Ecto neural progenitor cell (in vitro differentiated cells): ENCODE results near the gene DCUN1D2.
"Not testable (repeated sequence)": the region's sequence is repeated elsewhere in the genome, so short reads cannot be mapped to it uniquely, and the experiment has no call there.

ENCODE experiments used
- DNase-seq: peaks from one replicate; pipeline ENCODE4 v3.0.0-alpha.2; 2018; ENCODE audit warnings: low spot score

DCUN1D2 gene

DNA sequence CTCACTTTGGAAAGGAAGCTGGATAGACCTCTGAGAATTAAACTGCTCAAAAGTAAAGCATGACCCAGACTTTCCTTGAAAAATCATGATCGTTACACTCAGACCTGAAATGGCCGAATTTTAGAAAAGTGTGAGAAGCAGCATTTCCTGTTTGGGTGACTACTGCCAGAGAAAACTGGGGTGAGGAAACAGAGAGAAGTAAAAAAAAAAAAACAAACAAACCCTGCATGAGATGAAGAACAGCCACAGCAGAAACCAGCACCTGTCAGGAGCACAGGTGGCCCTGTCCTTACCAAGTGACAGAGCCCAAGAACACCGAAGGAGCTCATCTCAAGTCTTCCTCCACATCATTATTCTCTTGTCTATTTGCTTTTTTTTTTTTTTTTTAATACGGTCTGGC lies 25.2 kb downstream of the DCUN1D2 start:
- no peak for DNase-seq

DNA sequence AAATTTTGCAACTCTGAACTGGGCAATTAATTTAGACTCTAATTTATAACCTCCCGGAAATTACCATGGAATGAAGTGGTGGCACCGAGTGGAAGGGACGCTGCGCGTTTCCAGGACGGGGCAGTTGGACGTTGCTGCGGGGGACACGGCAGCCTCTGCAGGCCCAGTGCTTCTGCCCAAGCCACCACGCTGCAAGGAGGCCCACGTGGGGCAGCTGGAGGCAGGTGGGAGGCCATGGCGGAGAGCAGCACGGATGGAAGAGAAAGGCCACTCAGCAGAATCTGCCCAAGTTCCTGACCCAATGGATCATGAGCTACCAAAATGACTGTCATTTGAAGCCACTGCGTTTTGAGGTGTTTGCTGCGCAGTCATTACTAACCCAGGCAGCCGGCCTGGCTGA lies 26.0 kb downstream of the DCUN1D2 start:
- peak; percentile 29 for DNase-seq

DNA sequence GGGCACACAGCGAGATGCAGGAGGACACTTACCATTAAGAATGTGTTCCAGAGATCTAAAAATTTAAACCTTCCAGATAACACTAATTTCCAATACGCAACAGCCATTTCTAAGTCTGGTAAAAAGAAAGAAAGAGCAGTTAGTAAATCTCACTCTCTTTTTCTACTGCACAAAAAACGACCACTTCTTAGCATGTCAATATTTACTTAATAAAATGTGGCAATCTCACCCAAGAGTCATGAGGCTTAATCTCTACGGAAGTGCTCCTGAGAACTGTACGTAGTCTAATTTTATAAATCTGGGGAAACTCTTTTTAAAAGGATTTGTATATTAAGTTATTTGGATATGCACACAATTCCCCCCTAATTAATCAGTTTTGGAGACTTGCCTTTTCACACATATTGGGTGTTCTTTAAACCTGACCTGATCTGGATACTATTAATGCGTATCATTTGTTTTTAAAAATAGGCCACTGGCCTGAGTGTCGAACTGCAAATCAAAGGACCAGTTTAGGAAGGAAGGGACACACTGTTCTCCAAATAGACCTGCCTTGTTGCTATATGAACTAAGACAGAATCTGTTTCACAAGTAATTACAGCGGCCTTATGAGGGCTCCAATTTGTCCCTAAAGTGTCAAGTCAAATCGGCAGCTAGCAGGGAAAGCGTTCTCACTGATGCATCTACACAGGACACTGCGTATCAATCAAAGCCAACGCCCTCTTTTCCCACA lies 29.3 kb downstream of the DCUN1D2 start:
- DNase-seq = no peak

DNA sequence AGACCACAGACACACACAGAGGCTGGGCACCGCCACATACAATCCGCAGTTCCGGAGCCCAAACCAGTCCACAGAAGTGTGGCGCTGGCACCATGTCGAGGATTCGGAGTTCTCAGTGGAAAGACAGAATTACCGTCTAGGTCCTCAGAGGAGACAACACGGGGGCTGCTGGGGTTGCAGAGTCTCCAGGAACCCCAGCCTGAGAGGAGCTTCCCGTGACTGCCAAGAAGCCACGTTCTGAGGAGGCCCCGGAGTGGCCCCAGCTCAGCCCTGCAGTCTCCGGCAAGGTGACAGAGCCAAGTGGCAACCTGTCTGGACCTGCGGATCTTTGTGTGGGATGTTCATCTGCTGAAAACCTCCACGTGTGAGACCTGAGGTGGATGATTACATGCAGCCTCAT lies 29.9 kb downstream of the DCUN1D2 start:
- DNase-seq = no peak

DNA sequence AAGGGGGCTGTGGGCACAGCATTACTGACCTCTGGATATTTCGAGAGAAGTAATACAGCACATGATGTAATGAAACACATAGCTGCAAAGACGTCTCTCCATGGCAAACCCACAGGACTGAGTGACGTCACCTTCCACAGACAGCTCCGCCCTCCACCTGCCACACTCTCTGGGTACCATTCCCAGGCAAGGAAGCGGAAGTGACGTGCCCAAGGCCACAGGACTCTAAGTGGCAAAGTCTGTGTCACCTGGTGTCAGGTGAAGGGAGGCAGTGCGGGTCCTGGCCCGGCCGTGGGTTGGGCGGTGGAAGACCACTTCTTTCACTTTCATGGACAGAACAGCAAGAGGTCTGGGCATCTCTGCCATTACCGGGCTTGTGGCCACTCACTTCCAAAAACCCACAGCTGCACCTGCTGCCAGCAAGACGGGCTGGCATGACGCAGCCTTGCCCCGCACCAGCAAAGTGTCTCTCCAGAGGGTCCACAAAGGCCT lies 30.4 kb downstream of the DCUN1D2 start:
- DNase-seq = no peak

DNA sequence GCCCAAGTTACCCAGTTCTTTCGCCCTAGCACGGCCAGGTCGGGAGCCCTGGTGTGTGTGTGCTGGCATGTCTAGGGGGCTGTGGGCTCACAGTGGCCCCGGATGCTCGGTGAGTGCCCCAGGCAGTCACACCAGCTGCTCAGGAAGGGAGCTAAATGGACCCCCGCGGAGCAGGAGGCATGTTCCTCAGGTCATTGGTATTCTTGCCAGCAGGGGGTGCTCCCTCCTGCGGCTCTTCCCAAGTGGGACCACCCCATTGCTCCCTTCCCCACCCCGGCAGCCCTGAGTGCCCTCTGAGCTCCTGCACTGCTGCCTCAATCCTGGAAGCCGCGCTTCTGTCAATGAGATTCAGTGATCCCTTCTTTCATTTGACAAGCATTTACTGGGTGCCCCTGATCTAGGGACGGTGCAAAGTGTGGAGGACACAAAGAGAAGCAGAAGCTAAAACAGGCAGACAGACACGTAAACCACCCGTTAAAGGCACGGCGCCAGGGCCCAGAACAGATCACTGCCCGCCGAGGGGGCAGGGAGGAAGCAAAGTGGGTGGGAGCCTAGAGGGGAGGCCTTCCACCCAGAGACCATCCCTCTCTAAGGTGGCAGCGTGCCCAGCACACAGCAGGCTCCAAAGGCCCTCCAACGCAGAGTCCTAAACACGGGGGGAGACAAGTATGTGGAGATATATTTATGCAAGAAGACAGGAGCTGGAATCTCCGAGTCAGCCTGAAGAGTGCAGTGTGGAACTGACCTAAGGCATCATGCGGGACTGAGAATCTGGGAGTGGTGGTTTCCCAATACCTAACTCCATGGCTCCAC lies 32.1 kb downstream of the DCUN1D2 start:
- no peak for DNase-seq

DNA sequence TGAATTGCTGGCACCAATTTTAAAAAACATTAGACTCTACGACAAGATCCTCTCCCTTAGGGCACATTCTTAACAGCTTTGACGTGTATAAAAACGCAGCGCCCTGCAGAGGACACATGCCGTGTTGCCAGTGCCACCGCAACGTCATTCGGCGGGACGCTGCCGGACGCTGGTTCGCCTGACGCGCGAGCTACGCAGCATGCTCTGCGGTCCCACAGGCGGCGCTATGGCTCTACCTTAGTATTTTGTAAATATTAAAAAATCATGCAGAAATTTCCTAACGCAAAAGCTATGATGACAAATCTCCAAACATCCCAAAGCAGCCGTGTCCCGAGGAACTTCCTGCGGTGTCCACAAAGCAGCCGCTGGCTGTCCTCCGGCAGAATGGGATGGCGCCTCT lies 33.0 kb downstream of the DCUN1D2 start:
- no peak for DNase-seq

DNA sequence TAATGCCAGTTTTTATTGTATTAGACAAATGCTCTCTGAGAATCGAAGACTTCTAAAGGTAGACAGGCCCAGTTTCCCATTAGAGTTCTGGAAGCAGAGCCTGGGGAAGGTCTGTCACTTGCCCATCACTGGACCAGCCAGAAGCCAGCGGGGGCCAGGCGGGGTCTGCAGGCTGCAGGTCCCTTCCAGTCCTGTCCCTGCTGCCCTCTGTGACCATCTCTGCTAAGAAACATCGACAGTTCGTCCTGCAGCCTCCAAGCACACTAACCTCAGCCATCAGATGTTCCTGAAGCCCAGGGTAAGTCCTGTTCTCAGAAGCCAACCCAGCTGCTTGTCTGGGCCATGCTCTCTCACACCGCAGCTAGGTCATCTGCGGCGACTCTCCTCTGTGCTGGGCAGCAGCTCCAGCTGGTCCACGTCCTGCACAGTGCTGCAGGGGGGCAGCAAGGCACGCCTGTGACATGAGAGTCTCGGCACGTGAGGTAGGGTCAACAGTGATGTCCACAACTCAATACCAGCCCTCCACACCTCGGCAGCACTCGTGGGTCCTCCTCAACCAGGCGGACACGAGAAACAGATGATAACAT lies 34.3 kb downstream of the DCUN1D2 start:
- peak; percentile 28 for DNase-seq

DNA sequence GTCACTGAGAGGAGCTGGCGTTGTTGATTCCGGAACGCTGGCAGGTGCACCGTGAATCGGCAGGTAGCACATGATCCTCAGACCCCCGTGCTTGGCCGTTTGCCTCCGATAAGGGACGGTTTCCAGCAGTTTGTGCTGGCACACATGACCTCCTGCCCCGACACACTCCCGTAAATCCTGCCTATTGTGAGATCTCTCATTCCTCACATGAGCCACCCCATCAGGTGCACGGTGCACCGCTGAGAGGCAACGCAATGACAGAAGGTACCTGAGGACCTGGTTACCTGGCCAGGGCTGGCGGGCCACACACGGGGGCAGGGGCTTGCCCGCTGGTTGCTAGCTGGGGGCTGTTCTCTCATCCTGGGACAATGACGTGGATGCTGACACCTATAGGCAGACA lies 35.1 kb downstream of the DCUN1D2 start:
- peak; percentile 41 for DNase-seq

DNA sequence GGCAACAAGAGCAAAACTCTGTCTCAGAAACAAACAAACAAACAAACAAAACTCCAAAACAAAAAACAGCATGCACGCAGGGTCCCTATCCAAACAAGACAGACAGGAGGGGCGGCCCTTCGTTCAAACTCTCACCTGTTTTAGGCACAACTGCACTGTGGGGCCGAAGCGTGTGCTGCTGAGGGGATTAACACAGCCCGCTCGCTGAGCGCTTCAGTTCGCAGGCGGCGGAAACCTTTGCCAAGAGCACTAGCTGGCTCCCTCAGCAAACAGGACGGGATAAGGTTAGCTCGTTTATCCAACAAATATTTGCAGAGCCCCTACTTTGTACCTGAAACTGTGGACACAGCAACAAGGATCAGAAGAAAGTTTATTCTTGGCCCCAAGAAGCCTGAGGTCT lies 35.6 kb downstream of the DCUN1D2 start:
- DNase-seq = peak; percentile 29

DNA sequence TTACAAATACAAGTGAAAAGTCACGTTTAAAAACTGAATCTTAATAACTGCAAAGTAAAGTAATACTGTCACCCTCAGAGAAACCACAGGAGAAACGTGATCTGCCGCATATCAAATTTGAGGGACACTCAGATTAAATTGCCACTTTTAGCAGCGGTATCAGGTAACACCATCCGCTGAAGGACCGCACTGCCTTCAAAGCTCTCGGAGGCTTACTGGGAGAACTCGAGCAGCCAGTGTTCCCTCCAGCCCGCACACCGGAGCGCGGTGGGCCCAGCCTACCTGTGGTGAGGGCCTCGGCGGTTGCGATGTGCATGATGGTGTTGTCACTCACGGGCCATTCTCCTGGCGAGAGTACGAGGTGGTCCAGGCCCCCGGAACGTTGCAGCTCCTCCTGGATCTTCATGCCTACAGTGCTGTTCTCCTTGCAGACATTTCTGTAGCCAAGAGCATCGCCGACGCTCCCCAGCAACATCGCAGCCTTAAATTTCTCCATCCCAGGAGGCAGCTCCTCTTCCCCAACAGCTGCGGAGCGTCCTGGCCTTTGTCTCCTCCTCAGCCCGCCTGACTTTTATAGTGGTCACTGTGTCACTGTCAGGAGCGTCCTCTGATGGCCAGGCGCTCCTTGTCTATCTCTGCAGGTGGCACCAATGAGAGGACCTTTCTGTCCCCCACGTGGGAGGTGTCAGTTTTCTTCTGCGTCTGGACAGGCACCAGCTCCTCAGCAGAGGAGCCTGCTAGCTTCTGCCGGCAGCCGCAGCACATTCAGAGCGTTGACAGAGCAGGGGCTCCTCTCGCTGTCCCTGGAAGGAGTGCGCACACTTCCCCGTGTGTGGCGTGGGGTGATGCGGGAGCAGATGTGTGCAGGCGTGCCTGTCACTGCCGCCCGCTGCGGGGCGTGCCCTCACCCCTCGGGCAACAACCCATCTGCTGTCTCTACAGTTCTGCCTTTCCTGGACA lies 37.3 kb downstream of the DCUN1D2 start, which contains the start of gene ADPRHL1:
Gene ADPRHL1, minus strand, starts transcription at position 547 of the 960 bp plus-strand sequence. Its CDS starts 51 bp downstream, at position 496.
- peak; percentile 42 for DNase-seq

DNA sequence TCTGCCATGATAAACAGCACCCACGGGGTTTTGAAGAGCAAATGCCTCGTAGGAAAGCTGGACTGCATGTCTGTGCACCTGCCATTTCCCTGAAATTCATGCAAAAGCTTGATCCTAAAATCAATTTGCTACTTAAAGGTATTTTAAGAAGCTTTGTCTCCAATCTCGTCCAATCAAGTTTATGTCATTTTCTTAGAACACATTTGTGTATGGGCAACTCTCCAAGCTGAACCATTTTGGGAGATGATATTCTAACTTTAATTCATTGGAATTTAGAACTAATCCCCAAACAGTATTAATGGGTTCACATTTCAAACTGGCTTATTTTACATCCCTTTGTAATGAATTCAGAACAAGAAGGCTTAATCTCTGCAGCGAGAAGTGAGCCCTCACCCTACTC lies 38.0 kb downstream of the DCUN1D2 start:
- no peak for DNase-seq

DNA sequence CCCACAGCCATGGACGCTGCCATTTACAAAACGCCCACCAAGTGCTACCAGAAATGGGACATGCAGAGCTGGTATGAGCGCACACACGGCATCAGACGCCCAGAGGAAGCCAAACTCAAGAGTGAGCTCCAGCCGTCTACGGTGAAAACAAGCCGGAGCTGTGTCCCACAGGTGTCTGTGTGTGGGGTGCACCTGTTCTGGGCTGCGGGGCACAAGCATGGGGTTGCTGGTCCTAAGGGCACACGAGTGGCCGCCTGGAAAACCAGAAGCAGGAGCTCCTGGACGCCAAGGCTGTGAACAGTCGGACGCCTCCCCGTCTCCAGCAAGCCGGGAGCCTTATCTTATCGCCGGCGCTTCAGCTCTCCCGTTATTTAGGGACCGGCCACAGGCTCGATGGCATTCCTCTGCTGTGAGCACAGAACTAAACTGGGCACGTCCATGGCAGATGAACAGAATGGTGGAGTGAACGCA lies 38.5 kb downstream of the DCUN1D2 start:
- no peak for DNase-seq

DNA sequence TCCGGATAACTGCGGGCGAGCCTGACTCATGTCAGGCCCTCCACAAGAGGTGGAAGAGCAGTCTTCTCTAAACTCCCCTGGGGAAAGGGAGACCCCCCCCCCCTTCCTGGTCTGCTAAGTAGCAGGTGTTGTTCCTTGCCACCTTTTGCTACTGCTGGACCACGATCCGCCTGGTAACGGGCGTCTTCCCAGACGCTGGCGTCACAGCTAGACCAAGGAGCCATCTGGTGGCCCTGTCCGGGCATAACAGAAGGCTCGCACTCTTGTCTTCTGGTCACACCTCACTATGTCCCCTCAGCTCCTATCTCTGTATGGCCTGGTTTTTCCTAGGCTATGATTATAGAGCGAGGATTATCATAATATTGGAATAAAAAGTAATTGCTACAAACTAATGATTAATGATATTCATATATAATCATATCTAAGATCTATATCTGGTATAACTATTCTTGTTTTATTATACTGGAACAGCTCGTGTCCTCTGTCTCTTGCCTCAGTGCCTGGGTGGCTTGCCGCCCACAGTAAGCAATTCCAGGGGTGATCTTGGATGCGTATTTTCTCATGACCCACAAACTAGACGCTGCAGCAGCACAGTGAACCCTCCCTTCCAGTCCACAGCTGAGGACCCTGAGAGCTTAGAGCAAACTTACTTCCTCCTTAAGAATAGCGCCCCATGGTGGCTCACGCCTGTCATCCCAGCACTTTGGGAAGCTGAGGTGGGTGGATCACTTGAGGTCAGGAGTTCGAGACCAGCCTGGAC lies 39.5 kb downstream of the DCUN1D2 start:
- DNase-seq = not testable (repeated sequence)

DNA sequence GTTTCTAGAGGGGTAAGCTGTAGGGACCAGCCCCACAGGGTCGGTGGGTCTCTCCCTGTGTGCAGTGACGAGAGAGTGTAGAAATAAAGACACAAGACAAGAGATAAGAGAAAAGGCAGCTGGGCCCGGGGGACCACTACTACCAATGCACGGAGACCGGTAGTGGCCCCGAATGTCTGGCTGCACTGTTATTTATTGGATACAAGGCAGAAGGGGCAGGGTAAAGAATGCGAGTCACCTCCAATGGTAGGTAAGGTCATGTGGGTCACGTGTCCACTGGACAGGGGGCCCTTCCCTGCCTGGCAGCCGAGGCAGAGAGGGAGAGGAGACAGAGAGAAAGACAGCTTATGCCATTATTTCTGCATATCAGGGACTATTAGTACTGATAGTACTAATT lies 40.2 kb downstream of the DCUN1D2 start:
- DNase-seq = not testable (repeated sequence)

DNA sequence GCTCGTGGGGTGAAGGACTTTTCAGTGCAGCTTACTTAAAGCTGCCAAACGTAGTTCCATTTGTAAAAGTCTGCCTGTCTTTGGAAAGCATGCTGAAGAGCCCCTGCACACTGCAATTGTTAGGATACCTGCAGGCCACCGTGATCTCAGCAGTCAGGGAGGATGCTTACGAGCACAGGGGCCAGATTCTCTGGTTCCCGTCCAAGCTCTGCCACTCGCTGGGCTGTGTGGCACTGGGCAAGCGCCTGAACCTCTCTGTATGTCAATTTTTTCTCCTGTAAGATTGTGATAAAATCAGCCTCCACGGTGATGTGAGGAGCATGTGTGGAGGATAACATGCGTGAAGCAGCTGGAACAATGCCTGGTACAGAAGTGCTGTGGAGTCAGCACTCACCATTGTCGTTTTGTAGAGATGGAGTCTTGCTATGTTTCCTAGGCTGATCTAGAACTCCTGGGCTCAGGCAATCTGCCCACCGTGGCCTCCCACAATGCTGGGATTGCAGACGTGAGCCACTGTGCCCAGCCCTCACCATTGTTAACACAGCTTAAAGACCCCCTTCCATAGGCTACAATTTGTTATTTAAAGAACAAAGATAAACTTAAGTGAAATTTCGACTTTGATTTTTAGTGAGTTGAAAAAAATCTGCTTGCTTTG lies 40.7 kb downstream of the DCUN1D2 start:
- no peak for DNase-seq

DNA sequence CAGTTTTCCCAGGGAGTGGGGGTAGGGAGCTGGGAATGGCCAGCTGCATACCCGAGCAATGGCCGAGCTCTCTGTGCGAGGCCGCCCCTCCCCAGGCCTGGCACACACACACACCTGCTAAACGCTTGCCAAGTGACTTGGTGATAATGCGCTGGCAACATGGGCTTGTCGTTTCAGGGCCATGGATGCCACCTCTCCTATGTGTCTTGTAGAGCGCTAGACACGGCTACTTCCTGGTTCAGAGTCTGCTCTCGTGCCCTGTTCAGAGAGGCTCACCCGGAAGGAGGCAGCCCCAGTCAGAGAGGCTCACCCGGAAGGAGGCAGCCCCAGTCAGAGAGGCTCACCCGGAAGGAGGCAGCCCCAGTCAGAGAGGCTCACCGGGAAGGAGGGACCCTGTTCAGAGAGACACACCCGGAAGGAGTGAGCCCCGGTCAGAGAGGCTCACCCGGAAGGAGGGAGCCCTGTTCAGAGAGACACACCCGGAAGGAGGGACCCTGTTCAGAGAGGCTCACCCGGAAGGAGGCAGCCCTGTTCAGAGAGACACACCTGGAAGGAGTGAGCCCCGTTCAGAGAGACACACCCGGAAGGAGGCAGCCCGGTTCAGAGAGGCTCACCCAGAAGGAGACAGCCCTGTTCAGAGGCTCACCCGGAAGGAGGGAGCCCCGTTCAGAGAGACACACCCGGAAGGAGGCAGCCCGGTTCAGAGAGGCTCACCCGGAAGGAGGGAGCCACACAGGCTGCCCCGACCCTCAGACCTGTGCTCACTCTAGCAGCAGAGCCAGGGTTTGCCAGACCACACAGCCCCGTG lies 41.4 kb downstream of the DCUN1D2 start:
- DNase-seq = no peak

DNA sequence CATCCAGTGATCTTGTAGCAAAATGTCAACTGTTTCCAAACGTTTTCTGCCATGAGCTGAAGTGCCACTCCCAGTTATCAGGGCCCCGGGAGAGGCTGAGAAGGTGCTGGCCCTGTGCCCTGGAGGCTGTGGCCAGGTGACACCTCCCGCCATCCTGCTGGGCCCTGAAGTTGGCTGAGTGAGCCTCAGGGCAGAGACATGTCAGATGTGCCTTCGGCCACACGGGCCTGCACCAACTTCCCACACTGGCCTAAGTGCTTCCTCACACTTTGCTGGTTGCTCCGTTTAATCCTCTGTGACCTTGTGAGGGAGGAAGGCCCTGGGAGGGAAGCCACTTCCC lies 42.0 kb downstream of the DCUN1D2 start:
- DNase-seq = no peak

DNA sequence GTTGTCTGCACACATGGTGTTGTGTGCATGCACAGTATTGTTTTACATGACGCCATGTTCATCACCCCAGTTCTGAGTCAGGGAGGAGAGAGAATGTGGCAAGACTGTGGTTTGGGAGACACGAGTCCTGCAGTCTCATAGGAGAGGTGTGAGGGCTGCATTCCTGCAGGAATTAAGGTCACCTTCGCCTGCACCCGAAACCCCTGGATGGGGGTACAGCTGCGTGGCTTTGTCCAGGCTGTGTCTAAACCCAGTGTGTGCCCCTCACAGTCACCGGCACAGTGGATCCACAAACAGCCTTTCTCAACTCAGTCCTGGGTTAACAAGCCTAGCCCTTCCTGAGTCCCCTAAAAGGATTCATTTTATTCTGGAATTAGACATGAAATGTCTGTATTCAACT lies 42.9 kb downstream of the DCUN1D2 start:
- no peak for DNase-seq

DNA sequence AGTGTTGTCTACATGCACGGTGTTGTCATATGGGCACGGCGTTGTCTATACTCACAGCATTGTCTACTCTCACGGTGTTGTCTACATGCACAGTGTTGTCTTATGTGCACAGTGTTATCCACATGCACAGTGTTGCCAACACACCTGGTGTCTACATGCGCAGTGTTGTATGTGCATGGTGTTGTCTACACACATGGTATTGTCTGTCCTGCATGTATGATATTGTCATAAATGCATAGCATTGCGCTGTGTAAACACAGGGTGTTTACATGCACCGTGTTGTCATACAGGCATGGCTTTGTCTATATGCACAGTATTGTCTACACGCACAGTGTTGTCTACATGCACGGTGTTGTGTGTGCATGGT lies 44.0 kb downstream of the DCUN1D2 start:
- no peak for DNase-seq
